NCI-H82 treated with DMSO at 0.1 percent for 48 hours (cell line): ENCODE data around the gene COLGALT1.

Source experiments
- DNase-seq: peaks from one replicate; lab custom pipeline; 2025; ENCODE audit not compliant: unreplicated experiment; lab: John Stamatoyannopoulos, UW

Gene COLGALT1

DNA sequence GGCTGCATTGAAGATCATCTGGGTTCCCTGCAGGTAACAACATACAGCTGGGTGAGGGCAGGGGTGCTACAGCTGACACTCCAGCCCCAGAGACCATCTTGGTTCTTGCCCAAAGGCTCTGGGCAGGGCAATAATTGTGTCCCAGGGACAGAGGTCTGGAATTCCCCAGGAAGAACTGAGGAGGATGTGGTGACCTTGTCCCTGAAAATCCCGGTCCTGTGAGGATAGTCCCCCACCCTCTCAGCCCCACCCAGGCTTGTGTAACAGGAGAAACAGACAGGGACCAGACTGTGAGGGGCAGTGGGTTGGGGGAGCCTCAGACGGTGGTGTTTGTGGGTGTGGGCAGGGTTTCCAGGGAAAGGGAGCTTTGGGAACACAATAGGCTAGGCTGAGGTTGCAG lies 63.5 kb downstream of the COLGALT1 start:
- no peak for DNase-seq

DNA sequence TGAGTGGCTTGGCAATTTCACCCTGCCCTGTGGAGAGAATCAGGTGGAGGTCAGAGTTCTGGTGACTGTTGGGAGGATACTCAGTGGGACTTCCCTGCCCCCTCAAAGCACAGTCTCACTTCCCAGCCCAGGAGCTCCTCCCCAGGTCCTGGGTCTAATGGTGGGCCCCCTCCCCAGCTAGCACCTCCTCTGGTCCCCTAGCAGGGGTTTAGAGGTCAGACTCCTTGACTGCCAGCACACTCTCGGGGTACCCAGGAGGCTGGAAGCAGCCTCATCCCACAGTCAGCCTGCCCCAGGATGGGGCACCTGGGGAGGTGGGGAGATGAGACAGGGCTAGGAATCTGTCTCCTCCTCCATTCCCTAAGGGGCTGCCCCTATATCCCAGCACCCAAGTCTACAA lies 65.2 kb downstream of the COLGALT1 start:
- no peak for DNase-seq

DNA sequence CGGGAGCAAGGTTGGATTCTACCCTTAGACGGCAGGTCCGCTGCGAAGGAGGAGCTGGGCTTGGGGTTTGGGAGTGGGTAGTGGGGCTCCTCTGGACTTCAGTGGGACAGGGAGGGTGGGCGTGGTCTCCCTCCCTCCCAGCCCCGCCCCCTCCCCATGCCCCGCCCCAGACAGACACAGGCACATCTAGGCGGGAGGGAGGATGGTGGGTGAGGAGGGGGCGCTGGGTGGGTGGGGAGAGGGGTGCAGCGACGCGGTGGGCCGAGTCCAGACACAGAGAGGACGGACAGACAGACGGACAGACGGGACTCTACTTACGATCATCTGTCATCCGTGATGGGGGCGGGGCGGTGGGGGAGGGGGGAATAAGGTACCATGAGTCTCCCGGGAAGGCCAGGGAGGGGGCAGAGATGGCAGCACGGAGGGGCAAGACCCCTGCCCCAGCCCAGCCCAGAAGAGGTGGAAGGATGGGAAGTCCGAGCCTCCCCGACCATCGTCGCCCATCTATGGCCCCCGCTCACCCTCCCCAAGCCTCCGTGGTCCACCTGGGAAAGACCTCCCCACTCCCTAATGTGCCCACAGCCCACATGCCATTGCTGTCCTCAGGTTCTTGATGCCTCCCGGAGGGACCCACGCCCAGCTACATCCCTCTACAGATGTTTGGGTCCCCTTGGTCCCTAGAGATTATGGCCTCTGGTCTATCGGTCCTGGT lies 67.9 kb downstream of the COLGALT1 start:
- DNase-seq, result no peak

DNA sequence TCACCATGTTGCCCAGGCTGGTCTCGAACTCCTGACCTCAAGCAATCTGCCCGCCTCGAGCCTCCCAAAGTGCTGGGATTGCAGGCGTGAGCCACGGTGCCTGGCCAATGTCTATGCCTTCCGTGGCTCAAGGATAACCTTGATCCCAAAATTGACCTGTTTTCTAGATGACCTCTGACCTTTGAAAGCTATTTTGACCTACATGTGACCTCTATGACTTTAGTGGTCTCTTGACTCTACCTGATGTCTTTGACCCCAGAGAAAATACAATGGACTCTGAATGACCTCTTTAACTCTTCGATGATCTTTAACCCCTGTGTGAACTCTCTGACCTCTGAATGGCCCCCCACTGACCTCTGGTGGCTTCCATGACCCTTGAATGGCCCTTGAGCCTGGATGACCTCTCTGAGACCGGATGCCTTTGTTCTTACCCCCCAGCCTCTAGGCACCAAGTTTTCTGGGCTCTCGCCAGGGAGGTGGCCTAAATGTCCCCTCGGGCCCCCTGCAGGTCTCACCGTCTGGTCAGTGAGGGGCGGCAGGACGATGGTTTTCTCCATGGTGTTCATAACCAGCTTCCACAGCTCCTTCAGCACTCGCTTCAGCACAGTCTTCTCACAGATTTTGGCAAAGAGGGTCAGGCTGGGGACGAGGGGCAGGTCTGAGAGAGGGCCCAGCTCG lies 69.0 kb downstream of the COLGALT1 start:
- DNase-seq, result no peak

DNA sequence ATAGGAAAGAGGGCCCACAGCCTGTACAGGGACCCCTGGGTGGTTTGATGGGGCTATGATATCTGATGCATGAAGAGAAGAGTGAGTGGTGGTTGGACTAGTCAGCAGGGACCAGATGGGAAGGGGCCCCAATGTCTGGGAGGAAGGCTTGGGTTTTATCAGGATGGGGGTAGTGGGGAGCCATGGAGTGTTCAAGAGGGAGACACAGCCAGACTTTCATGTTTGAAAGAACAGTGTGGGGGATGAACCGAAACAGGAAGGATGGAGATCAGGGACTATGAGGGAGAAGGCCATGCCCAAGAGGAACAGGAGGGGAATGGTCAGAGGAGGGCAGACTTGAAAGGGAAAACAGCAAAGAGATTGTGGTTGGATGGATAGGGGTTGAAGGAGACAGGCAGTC lies 69.6 kb downstream of the COLGALT1 start:
- no peak for DNase-seq

DNA sequence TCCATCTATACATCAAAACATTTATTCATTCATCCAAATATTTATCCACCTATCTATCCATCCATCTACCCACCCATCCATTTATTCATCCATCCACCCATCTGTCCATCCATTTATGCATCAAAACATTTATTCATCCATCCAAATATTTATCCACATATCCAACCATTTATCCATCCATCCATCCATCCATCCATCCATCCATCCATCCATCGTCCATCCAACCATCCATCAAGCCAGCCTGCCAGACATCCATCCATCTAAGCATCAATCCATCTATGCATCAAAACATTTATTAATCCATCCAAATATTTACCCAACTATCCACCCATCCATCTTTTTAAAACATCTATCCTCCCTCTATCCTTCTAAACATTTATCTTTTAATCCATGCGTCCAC lies 70.5 kb downstream of the COLGALT1 start:
- DNase-seq, result no peak

- no peak for DNase-seq
Observed at GRCh38 chr19:17626456-17627015, 71.1 kb downstream of the COLGALT1 start.

DNA sequence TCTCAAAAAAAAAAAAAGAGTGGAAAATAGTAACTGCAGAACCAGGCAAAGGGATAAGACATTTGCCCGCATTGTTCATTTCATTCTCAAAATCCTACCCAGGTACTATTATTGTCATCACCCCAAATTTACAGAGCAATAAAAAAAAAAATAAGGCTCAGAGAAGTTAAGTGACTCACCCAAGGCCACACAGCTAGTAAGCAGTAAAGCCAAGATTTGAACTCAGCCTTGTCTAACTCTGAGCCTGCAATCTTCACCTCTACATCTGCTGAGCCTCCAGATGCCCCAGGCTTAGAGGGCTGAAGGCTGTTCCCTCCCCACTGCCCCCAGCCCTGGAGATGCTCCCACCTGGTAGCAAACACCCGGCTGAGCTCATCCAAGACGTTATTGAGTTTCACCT lies 71.7 kb downstream of the COLGALT1 start:
- no peak for DNase-seq

DNA sequence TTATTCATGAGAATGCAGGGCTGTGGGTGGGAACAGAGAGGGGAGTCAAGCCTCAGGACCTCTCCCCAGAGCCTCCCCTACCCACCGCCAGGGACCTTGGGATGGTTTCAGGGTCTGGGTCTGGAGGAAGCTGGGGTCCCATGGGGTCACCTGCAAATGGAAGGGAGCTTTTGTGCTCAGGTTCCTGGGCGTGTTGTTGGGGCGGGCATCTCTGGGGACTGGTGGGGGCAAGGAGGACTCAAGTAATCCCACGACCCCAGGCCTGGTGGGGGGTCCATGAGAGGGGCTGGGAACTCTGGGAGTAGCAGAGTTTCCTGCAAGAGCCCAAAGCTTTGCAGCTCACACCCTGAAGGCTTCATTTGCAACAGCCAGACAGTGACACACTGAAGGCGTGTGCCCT lies 72.5 kb downstream of the COLGALT1 start:
- no peak for DNase-seq

DNA sequence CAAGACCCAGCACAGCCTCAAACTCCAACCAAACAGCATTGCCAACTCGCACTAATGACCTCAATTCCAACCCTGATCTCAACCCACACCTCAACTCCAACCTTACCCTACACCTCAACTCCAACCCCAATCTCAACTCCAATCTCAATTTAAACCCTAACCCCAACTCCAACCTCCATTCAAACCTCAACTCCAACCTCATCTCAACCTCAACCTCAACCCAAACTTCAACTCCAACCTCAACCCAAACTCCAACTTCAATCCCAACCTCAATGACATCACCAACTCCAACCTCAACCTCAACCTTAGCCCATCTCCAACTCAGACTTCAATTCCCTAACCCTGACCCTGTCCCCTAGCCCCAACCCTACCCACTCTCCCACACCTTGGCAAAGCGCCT lies 74.3 kb downstream of the COLGALT1 start:
- no peak for DNase-seq

DNA sequence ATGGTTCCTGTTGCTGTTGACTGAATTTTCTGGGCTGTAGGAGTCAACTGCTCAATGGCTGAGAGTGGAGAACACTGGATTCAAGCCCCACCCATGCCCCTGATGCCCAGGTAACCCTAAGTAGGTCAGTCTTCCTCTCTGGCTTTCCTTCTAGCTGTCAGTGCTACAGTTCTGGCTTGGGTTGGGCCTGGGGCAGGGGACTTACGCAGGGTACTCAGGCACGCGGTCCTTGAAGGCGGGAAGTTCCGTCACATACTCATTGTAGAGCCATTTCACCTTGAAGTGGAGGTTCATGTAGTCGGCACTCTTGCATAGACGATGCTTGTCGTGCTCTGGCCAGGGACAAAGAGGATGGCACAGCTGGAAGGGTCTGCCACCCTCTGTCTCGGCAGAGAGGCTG lies 77.1 kb downstream of the COLGALT1 start:
- no peak for DNase-seq
